WTC11 (cell line): Measurements from ENCODE around the gene FLT3LG.

Experiments
- ATF1 ChIP-seq: sonication (generic); formaldehyde crosslinking; IDR thresholded peaks from 2 replicates; pipeline ENCODE4 v1.8.1; 2023; ENCODE audit warnings: mild to moderate bottlenecking, moderate library complexity, missing genetic modification reagents
- CTCF ChIP-seq: fragments of 200-600 bp; IDR thresholded peaks from 2 replicates; pipeline ENCODE4 v1.8.0; 2022; ENCODE audit warnings: antibody characterized with exemption
- RELA ChIP-seq: sonication (generic); formaldehyde crosslinking; IDR thresholded peaks from 2 replicates; pipeline ENCODE4 v1.8.1; 2022; ENCODE audit warnings: missing genetic modification reagents, mild to moderate bottlenecking, borderline replicate concordance
- SOX15 ChIP-seq: fragments of 250-450 bp; sonication (Bioruptor Pico); IDR thresholded peaks from 2 replicates; pipeline ENCODE4 v1.9.0; 2021; ENCODE audit warnings: mild to moderate bottlenecking
- TF ChIP-seq, protein P1 (sequence below): sonication (generic); formaldehyde crosslinking; IDR thresholded peaks from 2 replicates; pipeline ENCODE4 v1.8.1; 2022; ENCODE audit warnings: low read depth, mild to moderate bottlenecking, moderate library complexity, missing genetic modification reagents, borderline replicate concordance

DNA sequence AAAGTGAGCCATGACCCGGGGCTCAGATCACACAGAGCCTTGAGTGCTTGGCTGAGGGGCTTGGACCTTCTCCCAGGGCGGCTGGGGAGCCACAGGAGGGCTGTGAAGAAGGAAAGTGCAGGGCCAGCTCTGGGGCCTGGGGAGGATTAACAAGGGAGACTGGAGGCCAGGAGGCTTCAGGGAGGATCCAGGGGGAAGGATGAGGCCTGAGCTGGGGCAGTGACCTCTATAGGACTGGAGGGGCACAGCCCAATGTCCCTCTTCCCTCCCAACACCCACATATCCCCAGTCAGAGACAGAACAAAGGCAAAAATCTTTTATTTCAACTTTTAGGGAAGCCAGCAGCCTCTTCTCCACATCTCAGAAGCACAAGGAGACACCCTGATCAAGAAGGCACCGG, 28.0 kb upstream of the FLT3LG start:
- TF ChIP-seq CTCF (no peak), ATF1 (no peak), SOX15 (no peak), RELA (CRISPR knock-in tag) (no peak)
- TF ChIP-seq, protein P1, sequence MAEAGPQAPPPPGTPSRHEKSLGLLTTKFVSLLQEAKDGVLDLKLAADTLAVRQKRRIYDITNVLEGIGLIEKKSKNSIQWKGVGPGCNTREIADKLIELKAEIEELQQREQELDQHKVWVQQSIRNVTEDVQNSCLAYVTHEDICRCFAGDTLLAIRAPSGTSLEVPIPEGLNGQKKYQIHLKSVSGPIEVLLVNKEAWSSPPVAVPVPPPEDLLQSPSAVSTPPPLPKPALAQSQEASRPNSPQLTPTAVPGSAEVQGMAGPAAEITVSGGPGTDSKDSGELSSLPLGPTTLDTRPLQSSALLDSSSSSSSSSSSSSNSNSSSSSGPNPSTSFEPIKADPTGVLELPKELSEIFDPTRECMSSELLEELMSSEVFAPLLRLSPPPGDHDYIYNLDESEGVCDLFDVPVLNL (CRISPR knock-in tag) = no peak
